Putamen (tissue), 1 donor: ENCODE measurements around the gene BBS9.
"Not testable (repeated sequence)": the region's sequence is repeated elsewhere in the genome, so short reads cannot be mapped to it uniquely, and the experiment has no call there.

Experiments used
- DNase-seq: peaks from one replicate; pipeline ENCODE4 v3.0.0-alpha.2; 2016; ENCODE audit warnings: low spot score

The BBS9 gene

GRCh38 chr7:33497051-33497450, 367.7 kb downstream of the BBS9 start:
- no peak for DNase-seq

DNA sequence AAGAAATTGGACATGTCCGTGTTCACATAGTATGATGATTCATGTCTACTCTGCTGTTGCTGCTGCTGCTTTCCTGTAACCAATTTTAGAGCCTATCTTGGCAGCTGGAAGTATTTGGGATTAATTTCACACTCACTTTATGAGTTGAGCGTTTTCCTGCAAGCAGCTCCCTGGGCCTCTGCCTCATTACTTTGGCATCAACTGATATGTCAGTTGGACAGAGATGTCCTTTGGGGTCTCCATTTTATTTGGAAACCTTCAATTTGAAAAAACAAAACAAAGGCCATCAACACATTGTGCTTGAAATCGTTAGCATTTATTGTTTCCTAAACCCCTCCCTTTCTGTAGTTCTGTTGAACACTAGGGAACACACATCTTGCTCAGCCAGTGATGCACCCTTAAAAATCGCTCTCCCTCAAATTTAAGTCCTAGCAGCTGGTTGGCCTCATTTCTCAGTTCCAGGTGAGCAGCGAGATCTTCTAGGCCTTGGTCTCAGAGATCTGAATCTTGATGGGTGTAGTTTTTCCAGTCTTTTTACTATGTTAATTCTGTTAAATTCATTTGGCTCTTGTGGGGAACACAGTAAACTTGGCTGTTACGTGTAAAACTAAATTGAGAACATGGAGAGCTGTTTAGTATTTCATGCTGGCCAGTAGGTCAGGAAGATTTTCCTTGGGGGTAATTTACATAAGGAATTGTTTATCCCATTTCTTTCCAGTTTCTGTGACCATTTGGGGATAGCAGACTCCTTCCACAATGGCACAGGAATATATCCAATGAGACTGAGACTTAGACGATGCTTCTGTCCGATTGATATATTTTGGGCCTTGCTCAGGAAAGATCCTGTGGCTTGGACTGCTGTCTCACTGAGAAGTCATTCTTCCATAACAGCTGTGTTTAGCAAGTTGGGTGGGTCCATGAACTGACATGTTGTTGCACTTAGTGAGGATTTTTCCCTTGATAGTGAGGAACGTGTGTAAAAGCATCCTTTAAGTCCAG, 371.6 kb downstream of the BBS9 start:
- DNase-seq, result no peak

- no peak for DNase-seq
These were observed 373.6 kb downstream of the BBS9 start for GRCh38 chr7:33503014-33503413.

- no peak for DNase-seq
These were observed 374.4 kb downstream of the BBS9 start for GRCh38 chr7:33503736-33504135.

DNA sequence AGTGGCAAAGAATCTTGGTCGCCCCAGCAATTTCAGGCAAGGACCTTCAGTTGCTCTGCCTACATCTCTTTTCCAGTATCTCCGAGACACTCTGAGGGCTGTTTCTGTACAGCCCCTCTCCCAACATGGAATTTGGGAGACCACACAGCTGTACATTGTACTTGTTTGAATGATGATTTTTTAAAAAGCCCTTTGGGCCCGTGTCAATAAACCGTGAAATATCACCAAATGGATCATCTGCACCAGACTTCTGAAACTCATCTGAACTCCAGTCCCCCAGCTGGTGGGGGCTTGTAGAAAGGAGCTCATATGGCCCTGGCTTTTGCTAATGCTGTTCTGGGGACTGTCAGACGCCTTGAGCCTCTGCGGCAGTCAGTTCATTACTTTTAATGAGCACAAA, 374.9 kb downstream of the BBS9 start:
- no peak for DNase-seq

DNA sequence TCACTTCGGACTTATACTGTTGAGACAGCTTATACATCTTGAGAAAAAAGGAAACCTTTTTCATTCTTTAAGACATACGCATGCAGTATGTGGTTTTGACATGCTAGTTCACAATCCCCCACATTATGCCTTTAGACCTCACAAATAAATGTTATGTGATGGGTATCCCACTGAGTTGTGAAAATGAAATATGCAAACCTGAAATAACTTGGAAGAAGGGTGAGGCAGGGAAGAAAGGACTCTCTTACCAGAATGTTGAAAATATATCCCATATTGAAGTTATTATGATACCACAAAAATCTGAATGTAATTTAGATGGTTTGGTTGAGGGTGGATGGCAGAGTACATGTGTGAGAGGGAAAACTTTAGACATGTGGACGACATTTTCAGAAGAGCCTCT, 379.8 kb downstream of the BBS9 start:
- DNase-seq, result no peak

DNA sequence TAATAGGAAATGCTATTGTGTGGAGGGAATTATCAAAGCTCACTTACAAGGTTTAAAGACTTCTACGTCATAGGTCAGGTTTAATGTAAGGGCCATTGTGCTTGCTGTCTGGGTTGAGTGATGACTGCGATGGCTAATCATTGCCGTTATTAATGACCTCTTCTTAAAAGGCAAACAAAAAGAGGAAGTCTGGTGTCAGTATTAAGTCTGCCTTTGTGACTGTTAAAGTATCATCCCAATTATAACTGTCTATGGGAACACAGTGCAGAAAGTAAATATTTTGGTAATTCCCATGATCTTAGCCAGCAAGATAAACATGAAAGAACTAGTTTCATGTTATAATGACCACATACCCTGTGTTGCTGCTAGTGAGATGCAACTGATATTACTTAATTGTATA, 382.4 kb downstream of the BBS9 start:
- DNase-seq, result no peak

GRCh38 chr7:33516568-33516967, 387.2 kb downstream of the BBS9 start:
- no peak for DNase-seq

DNA sequence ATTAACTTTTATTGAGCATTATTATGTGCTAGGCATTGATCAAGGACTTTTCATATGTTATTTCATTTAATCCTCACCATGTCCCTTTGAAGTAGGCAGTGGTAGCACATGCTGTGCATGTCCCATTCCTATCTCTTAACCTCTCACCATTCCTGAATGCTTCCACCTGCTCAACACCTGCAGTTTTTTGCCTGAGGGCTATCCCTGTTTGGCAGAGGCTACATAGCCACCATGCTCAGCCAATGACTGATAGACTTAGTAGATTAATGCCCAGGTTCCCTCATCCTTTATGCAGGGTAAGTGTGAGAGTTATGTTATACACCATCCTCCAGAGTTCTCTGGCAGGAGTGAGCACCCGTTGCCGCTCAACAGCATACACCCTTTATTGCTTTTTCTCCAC, 387.8 kb downstream of the BBS9 start:
- no peak for DNase-seq

- not testable (repeated sequence) for DNase-seq
These were observed 397.6 kb downstream of the BBS9 start for GRCh38 chr7:33527008-33527407.

- not testable (repeated sequence) for DNase-seq
These were observed 398.2 kb downstream of the BBS9 start for GRCh38 chr7:33527613-33528012.

DNA sequence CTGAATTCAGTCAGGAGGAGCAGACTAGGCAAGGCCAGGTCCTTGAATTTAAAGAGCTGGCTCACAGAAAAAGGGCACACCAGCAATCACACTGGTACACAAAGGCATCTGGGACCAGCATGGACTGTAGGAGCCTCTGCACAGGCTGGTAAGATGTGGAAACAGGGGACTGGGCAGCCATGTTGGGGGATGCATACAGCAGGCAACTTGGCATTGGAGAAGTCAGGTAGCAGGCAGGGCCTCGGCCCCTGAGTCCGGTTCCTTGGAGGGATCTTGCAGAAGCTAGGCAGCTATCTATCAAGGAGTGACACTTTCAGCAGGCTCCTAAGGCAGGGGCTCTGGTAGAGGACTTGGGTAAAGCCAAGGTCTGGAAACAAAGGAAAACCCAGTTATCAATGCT, 399.7 kb downstream of the BBS9 start:
- no peak for DNase-seq

- no peak for DNase-seq
These were observed 401.3 kb downstream of the BBS9 start for GRCh38 chr7:33530664-33531063.

GRCh38 chr7:33531888-33532287, 402.5 kb downstream of the BBS9 start:
- DNase-seq, result no peak

GRCh38 chr7:33534833-33535232, 405.5 kb downstream of the BBS9 start:
- no peak for DNase-seq

- DNase-seq, result no peak
These were observed 406.6 kb downstream of the BBS9 start for GRCh38 chr7:33535989-33536388.

- DNase-seq, result no peak
These were observed 407.2 kb downstream of the BBS9 start for GRCh38 chr7:33536398-33537103.

- DNase-seq, result no peak
These were observed 407.7 kb downstream of the BBS9 start for GRCh38 chr7:33537104-33537477.

DNA sequence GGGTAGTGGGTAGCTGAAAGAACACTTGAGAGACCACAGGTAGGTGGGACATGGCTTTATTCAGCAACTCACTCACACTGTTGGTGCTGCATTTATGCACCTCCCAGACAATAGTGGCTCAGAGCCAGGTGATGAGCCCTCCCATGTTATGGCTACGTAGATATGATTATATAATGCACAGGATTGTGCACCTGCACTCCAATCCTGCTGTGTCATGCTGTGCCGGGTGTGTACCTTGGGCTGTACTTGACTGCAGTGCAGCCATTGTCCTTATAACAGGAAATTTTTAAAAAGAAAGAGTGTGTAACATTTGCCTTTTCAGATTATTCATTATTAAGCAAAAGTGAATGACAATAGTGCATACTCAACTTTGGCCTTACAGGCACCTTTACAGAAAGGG, 409.8 kb downstream of the BBS9 start:
- DNase-seq, result no peak

DNA sequence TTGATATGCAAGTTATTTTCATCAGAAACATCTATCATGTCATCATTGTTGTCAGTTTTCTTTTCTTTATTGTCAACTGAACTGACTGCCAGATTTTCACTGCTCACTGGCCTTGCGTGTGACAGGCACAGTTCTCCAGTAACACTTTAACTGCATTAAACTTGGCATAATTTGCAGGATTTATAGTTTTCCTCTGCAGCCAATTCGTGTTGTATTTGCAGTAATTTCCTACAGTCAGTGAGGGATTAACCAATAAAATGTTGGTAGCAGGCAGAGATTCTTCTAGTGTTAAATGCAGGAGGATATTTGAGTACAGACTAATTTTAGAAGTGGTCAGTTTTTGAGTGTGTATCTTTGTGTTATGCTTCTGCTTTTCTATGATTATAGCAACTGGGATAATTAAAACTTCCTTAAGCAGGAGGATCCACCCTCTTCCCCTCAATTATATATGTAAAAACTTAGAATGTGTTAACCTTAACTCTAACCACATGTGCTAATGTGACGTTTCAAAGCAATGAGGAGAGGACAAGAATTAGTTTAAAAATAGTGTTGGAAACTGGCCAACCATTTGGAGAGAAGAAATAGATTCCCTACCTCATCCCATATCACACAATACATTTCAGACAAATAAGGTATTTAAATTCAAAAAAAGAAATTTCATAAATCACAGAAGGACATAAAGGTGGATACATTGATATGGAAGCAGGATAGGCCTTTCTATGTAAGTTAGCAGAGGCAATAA, 410.5 kb downstream of the BBS9 start:
- DNase-seq, result no peak

DNA sequence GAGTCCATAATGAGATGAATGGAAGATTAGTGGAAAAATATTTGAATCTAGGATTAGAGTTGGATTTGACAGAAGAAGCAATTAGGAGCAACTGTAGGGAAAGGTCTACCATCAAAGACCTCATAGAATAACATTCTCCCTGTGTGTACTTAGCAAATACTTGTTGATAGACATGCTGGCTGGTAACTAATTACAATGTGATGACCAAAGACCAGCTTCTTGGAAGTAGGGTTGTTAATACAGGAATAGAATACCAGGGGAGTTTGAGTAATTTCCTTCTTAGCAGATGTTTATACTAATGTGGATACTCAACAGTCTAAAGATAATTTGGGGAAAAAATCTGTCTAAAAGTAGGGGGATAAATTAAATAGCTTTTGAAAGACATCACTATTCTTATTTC, 418.5 kb downstream of the BBS9 start:
- no peak for DNase-seq

GRCh38 chr7:33550363-33550762, 421.0 kb downstream of the BBS9 start:
- no peak for DNase-seq

- DNase-seq, result no peak
These were observed 421.6 kb downstream of the BBS9 start for GRCh38 chr7:33550979-33551378.
